HG03575 (cell line): ENCODE measurements around the gene PTHLH.

Experiments used
- ATAC-seq: cut with Tn5 transposase; IDR thresholded peaks from one replicate; pipeline ENCODE4 v1.9.1; 2021; ENCODE audit not compliant: unreplicated experiment, insufficient number of reproducible peaks, low FRiP score; ENCODE audit errors: extremely low read depth

PTHLH gene

GRCh38 chr12:27979145-27979544 lies 6.6 kb upstream of the PTHLH start:
- ATAC-seq = no peak

GRCh38 chr12:27975222-27976136 lies 2.9 kb upstream of the PTHLH start:
- no peak for ATAC-seq

GRCh38 chr12:27974735-27975221 lies 2.2 kb upstream of the PTHLH start:
- ATAC-seq = no peak

- no peak for ATAC-seq
Observed at GRCh38 chr12:27973487-27973890, 956 bp upstream of the PTHLH start.

GRCh38 chr12:27971606-27972005 lies 927 bp downstream of the PTHLH start:
- ATAC-seq = no peak

GRCh38 chr12:27971121-27971489 lies 1.4 kb downstream of the PTHLH start:
- no peak for ATAC-seq

GRCh38 chr12:27970401-27971120 lies 2.0 kb downstream of the PTHLH start:
- no peak for ATAC-seq

- ATAC-seq = peak; percentile 66
Observed at GRCh38 chr12:27969624-27970400, 2.7 kb downstream of the PTHLH start.

GRCh38 chr12:27968972-27969623 lies 3.4 kb downstream of the PTHLH start:
- no peak for ATAC-seq

GRCh38 chr12:27967551-27968054 lies 4.9 kb downstream of the PTHLH start:
- ATAC-seq = no peak

- no peak for ATAC-seq
Observed at GRCh38 chr12:27966870-27967269, 5.7 kb downstream of the PTHLH start.

GRCh38 chr12:27965966-27966365 lies 6.6 kb downstream of the PTHLH start:
- no peak for ATAC-seq

GRCh38 chr12:27965411-27965810 lies 7.1 kb downstream of the PTHLH start:
- ATAC-seq = no peak

- ATAC-seq = no peak
Observed at GRCh38 chr12:27964123-27964522, 8.4 kb downstream of the PTHLH start.

- no peak for ATAC-seq
Observed at GRCh38 chr12:27960821-27961220, 11.7 kb downstream of the PTHLH start.

GRCh38 chr12:27958675-27959074 lies 13.9 kb downstream of the PTHLH start:
- ATAC-seq = no peak

GRCh38 chr12:27957366-27957765 lies 15.2 kb downstream of the PTHLH start:
- no peak for ATAC-seq

- ATAC-seq = no peak
Observed at GRCh38 chr12:27953817-27954216, 18.7 kb downstream of the PTHLH start.

GRCh38 chr12:27953348-27953747 lies 19.2 kb downstream of the PTHLH start:
- no peak for ATAC-seq
